Stimulated activated CD4-positive, alpha-beta T cell treated with anti-CD3 and anti-CD28 coated beads, Interleukin-4, amount 100 ng/mL, for 4 hours (primary cell): ENCODE results near the gene VSIG10.
"Not testable (repeated sequence)": the region's sequence is repeated elsewhere in the genome, so short reads cannot be mapped to it uniquely, and the experiment has no call there.

Experiments
- DNase-seq, 2 experiments: peaks; one replicate each; pipeline ENCODE4 v3.0.0-alpha.2; 2020

The VSIG10 gene

GRCh38 chr12:118107011-118107410 is 3.2 kb upstream of the VSIG10 start:
- DNase-seq, result no peak

- peak in 1 of 2 experiments; percentile 1 for DNase-seq
These were observed 610 bp downstream of the VSIG10 start for GRCh38 chr12:118103201-118103600.

GRCh38 chr12:118102609-118103008 is 1.2 kb downstream of the VSIG10 start:
- no peak for DNase-seq

- DNase-seq, result no peak
These were observed 1.7 kb downstream of the VSIG10 start for GRCh38 chr12:118102070-118102469.

GRCh38 chr12:118101051-118101450 is 2.8 kb downstream of the VSIG10 start:
- DNase-seq, result no peak

- DNase-seq, result no peak
These were observed 4.7 kb downstream of the VSIG10 start for GRCh38 chr12:118098911-118099671.

- no peak for DNase-seq
These were observed 5.4 kb downstream of the VSIG10 start for GRCh38 chr12:118098401-118098800.

GRCh38 chr12:118094039-118094438 is 9.8 kb downstream of the VSIG10 start:
- no peak for DNase-seq

GRCh38 chr12:118089782-118090181 is 14.0 kb downstream of the VSIG10 start:
- DNase-seq, result no peak

- no peak for DNase-seq
These were observed 21.6 kb downstream of the VSIG10 start for GRCh38 chr12:118082161-118082560.

GRCh38 chr12:118081521-118081920 is 22.3 kb downstream of the VSIG10 start:
- not testable (repeated sequence) for DNase-seq

- no peak for DNase-seq
These were observed 30.0 kb downstream of the VSIG10 start for GRCh38 chr12:118073768-118074167.

GRCh38 chr12:118070650-118071049 is 33.2 kb downstream of the VSIG10 start:
- DNase-seq, result no peak

GRCh38 chr12:118068445-118068844 is 35.4 kb downstream of the VSIG10 start:
- DNase-seq, result no peak

GRCh38 chr12:118065380-118065779 is 38.4 kb downstream of the VSIG10 start:
- no peak for DNase-seq

- DNase-seq, result no peak
These were observed 39.2 kb downstream of the VSIG10 start for GRCh38 chr12:118064608-118065007.

- DNase-seq, result no peak
These were observed 40.0 kb downstream of the VSIG10 start for GRCh38 chr12:118063576-118064391.

GRCh38 chr12:118061873-118062843 is 41.7 kb downstream of the VSIG10 start:
- DNase-seq, result peak in 1 of 2 experiments; percentile 9

- DNase-seq, result peak; percentile 62 to 74
These were observed 42.6 kb downstream of the VSIG10 start, which contains the start of gene WSB2 for GRCh38 chr12:118061011-118061872. WSB2 (minus strand) TSS chr12:118061179; CDS start chr12:118061048, 131 bp downstream.

GRCh38 chr12:118060301-118061010 is 43.4 kb downstream of the VSIG10 start:
- peak; percentile 15 to 22 for DNase-seq
